Measurements from ENCODE around the gene KIAA1671.

GRCh38 chr22:25187469-25187868 lies 235.0 kb downstream of the KIAA1671 start:
- no peak for TF ChIP-seq CTCF (IDR thresholded peaks at IDR 0.05; ENCODE audit: insufficient read depth, low read length, poor library complexity, severe bottlenecking)
- TF ChIP-seq EZH2phosphoT487 (conservative IDR thresholded peaks at IDR 0.05; ENCODE audit: low read length), result no peak

Measured in SU-DHL-6 (cell line).